Measurements from ENCODE around the gene DMD. TPM values are rescaled to one million over a fixed set of nuclear protein-coding genes. Genes with fewer than 3 reads are reported as not detected.

Gene DMD
- total RNA-seq, 3 donors from 2014 or later (not counting 1 experiment from before 2014, with no cell fraction given) = not detected

- H3K27me3 ChIP-seq (ENCODE audit: control insufficient read depth, insufficient read depth, low read length) = no peaks in the 10 kb centered on the region
- no peak overlapping the region for H3K4me3 Mint-ChIP-seq
- H3K27ac Mint-ChIP-seq = no peak overlapping the region
- no CpG with 5 or more reads among the region's 2 CpGs for WGBS (ENCODE audit: insufficient coverage)
- ATAC-seq (no peak), DNase-seq (no peak)
- peaks cover 3 to 4% of the 10 kb centered on the region in 2 donors for H3K9me3 Mint-ChIP-seq
- no peaks in the 10 kb centered on the region for H3K36me3 ChIP-seq (ENCODE audit: control insufficient read depth, insufficient read depth, low read length)
- intact Hi-C loops (cut with micrococcal nuclease) = no loop called here
- no peaks in the 10 kb centered on the region for H3K4me1 Mint-ChIP-seq
- no peaks in the 10 kb centered on the region for H3K4me1 ChIP-seq (ENCODE audit: control insufficient read depth, insufficient read depth, low read length)
- H3K4me3 ChIP-seq (ENCODE audit: low read length) = no peak overlapping the region
- no peak overlapping the region for H3K27ac ChIP-seq (ENCODE audit: low read length)
- no peaks in the 10 kb centered on the region for H3K36me3 Mint-ChIP-seq
- no peaks in the 10 kb centered on the region for H3K9me3 ChIP-seq (ENCODE audit: control insufficient read depth, insufficient read depth, low read length)
- TF ChIP-seq CTCF (IDR thresholded peaks at IDR 0.05) = no peak
- no peaks in the 10 kb centered on the region for H3K27me3 Mint-ChIP-seq (ENCODE audit: low read depth in 2 of 2)
Observed at GRCh38 chrX:31225819-31226218, 1985.5 kb downstream of the DMD start.

GRCh38 chrX:31224381-31225012 is 1986.9 kb downstream of the DMD start:
- intact Hi-C loops (cut with micrococcal nuclease) = no loop called here
- WGBS (ENCODE audit: insufficient coverage) = no CpG with 5 or more reads among the region's 5 CpGs
- TF ChIP-seq CTCF (IDR thresholded peaks at IDR 0.05) = no peak
- Histone ChIP-seq H3K4me3 (ENCODE audit: low read length) (no peak overlapping the region), H3K4me1 (ENCODE audit: control insufficient read depth, insufficient read depth, low read length) (no peaks in the 10 kb centered on the region), H3K27ac (ENCODE audit: low read length) (no peak overlapping the region), H3K36me3 (ENCODE audit: control insufficient read depth, insufficient read depth, low read length) (no peaks in the 10 kb centered on the region), H3K9me3 (ENCODE audit: control insufficient read depth, insufficient read depth, low read length) (no peaks in the 10 kb centered on the region), H3K27me3 (ENCODE audit: control insufficient read depth, insufficient read depth, low read length) (no peaks in the 10 kb centered on the region)
- H3K9me3 Mint-ChIP-seq = peaks cover 3 to 4% of the 10 kb centered on the region in 2 donors
- H3K4me3 Mint-ChIP-seq = no peak overlapping the region
- DNase-seq (no peak), ATAC-seq (no peak)
- no peaks in the 10 kb centered on the region for H3K36me3 Mint-ChIP-seq
- H3K27ac Mint-ChIP-seq = no peak overlapping the region
- no peaks in the 10 kb centered on the region for H3K27me3 Mint-ChIP-seq (ENCODE audit: low read depth in 2 of 2)
- H3K4me1 Mint-ChIP-seq = no peaks in the 10 kb centered on the region

GRCh38 chrX:31223817-31224216 is 1987.5 kb downstream of the DMD start:
- Mint-ChIP-seq H3K36me3 (no peaks in the 10 kb centered on the region), H3K27ac (no peak overlapping the region), H3K27me3 (ENCODE audit: low read depth in 2 of 2) (no peaks in the 10 kb centered on the region), H3K4me3 (no peak overlapping the region), H3K9me3 (peaks cover 3 to 4% of the 10 kb centered on the region in 2 donors), H3K4me1 (no peaks in the 10 kb centered on the region)
- H3K9me3 ChIP-seq (ENCODE audit: control insufficient read depth, insufficient read depth, low read length) = no peaks in the 10 kb centered on the region
- H3K27me3 ChIP-seq (ENCODE audit: control insufficient read depth, insufficient read depth, low read length) = no peaks in the 10 kb centered on the region
- intact Hi-C loops (cut with micrococcal nuclease) = no loop called here
- no peak for ATAC-seq
- no peaks in the 10 kb centered on the region for H3K36me3 ChIP-seq (ENCODE audit: control insufficient read depth, insufficient read depth, low read length)
- no peak overlapping the region for H3K4me3 ChIP-seq (ENCODE audit: low read length)
- no peaks in the 10 kb centered on the region for H3K4me1 ChIP-seq (ENCODE audit: control insufficient read depth, insufficient read depth, low read length)
- no peak for TF ChIP-seq CTCF (IDR thresholded peaks at IDR 0.05)
- H3K27ac ChIP-seq (ENCODE audit: low read length) = no peak overlapping the region
- WGBS (ENCODE audit: insufficient coverage) = no CpG with 5 or more reads among the region's 3 CpGs
- no peak for DNase-seq

- no peaks in the 10 kb centered on the region for H3K4me1 Mint-ChIP-seq
- DNase-seq = no peak
- no peaks in the 10 kb centered on the region for H3K36me3 Mint-ChIP-seq
- H3K27me3 ChIP-seq (ENCODE audit: control insufficient read depth, insufficient read depth, low read length) = no peaks in the 10 kb centered on the region
- H3K36me3 ChIP-seq (ENCODE audit: control insufficient read depth, insufficient read depth, low read length) = no peaks in the 10 kb centered on the region
- no peaks in the 10 kb centered on the region for H3K9me3 ChIP-seq (ENCODE audit: control insufficient read depth, insufficient read depth, low read length)
- no peak overlapping the region for H3K27ac Mint-ChIP-seq
- no peak overlapping the region for H3K27ac ChIP-seq (ENCODE audit: low read length)
- no peak overlapping the region for H3K4me3 Mint-ChIP-seq
- H3K4me1 ChIP-seq (ENCODE audit: control insufficient read depth, insufficient read depth, low read length) = no peaks in the 10 kb centered on the region
- H3K4me3 ChIP-seq (ENCODE audit: low read length) = no peak overlapping the region
- intact Hi-C loops (cut with micrococcal nuclease) = no loop called here
- WGBS (ENCODE audit: insufficient coverage) = 94% methylated on average over 2 of the region's 6 CpGs
- peaks cover 3 to 4% of the 10 kb centered on the region in 2 donors for H3K9me3 Mint-ChIP-seq
- H3K27me3 Mint-ChIP-seq (ENCODE audit: low read depth in 2 of 2) = no peaks in the 10 kb centered on the region
- ATAC-seq = no peak
- no peak for TF ChIP-seq CTCF (IDR thresholded peaks at IDR 0.05)
Observed at GRCh38 chrX:31222946-31223345, 1988.4 kb downstream of the DMD start.

All from natural killer cell (primary cell).